SHP77 treated with DMSO at 0.1 percent for 48 hours (cell line): ENCODE results near the gene FRMD3.

Experiments used
- DNase-seq: peaks from one replicate; lab custom pipeline; 2025; lab: John Stamatoyannopoulos, UW

The FRMD3 gene

GRCh38 chr9:83432877-83433550 lies 105.2 kb downstream of the FRMD3 start:
- DNase-seq = no peak

GRCh38 chr9:83432104-83432627 lies 106.0 kb downstream of the FRMD3 start:
- no peak for DNase-seq

GRCh38 chr9:83431101-83432060 lies 106.8 kb downstream of the FRMD3 start:
- no peak for DNase-seq

GRCh38 chr9:83430681-83431080 lies 107.5 kb downstream of the FRMD3 start:
- no peak for DNase-seq

GRCh38 chr9:83429229-83429628 lies 109.0 kb downstream of the FRMD3 start:
- no peak for DNase-seq

GRCh38 chr9:83425240-83425639 lies 113.0 kb downstream of the FRMD3 start:
- no peak for DNase-seq

- no peak for DNase-seq
Observed at GRCh38 chr9:83424831-83425230, 113.4 kb downstream of the FRMD3 start.

- no peak for DNase-seq
Observed at GRCh38 chr9:83423815-83424707, 114.1 kb downstream of the FRMD3 start.

GRCh38 chr9:83422527-83422926 lies 115.7 kb downstream of the FRMD3 start:
- DNase-seq = no peak

- DNase-seq = no peak
Observed at GRCh38 chr9:83420486-83420885, 117.7 kb downstream of the FRMD3 start.

GRCh38 chr9:83419961-83420360 lies 118.2 kb downstream of the FRMD3 start:
- no peak for DNase-seq

GRCh38 chr9:83418283-83418682 lies 119.9 kb downstream of the FRMD3 start:
- no peak for DNase-seq

- DNase-seq = no peak
Observed at GRCh38 chr9:83413367-83413766, 124.8 kb downstream of the FRMD3 start.

- DNase-seq = no peak
Observed at GRCh38 chr9:83410701-83411100, 127.5 kb downstream of the FRMD3 start.

- DNase-seq = no peak
Observed at GRCh38 chr9:83406921-83407320, 131.3 kb downstream of the FRMD3 start.

- DNase-seq = no peak
Observed at GRCh38 chr9:83405759-83406158, 132.4 kb downstream of the FRMD3 start.

GRCh38 chr9:83403527-83404238 lies 134.5 kb downstream of the FRMD3 start:
- DNase-seq = no peak

- DNase-seq = no peak
Observed at GRCh38 chr9:83401328-83401900, 136.8 kb downstream of the FRMD3 start.

- DNase-seq = no peak
Observed at GRCh38 chr9:83396813-83397212, 141.4 kb downstream of the FRMD3 start.

GRCh38 chr9:83396342-83396741 lies 141.9 kb downstream of the FRMD3 start:
- DNase-seq = no peak

GRCh38 chr9:83392228-83392627 lies 146.0 kb downstream of the FRMD3 start:
- no peak for DNase-seq
